ENCODE data around the gene FOXP1.

Gene FOXP1

DNA sequence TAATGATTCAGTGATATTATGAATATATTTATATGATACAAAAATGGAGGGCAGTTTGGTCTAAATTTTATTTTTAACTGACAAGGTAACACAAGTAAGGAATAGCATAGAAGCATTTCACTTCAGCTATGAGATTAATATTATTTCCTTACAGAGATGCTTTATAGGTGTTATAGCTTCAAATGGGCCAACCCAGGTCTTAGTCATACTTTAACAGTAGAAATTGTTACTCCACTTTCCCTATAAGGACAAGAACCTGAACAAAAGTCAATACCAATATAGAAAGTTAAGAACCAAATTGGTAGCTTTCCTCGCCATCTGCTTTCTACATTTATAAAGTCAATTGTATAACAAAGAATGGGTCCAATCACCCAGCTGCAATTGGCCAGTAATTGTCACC, 570.6 kb downstream of the FOXP1 start:
- FAIRE-seq: no peak

- FAIRE-seq: no peak
Observed at GRCh38 chr3:71011565-71012287, 571.8 kb downstream of the FOXP1 start.

GRCh38 chr3:71010726-71011455, 572.6 kb downstream of the FOXP1 start:
- FAIRE-seq: no peak

DNA sequence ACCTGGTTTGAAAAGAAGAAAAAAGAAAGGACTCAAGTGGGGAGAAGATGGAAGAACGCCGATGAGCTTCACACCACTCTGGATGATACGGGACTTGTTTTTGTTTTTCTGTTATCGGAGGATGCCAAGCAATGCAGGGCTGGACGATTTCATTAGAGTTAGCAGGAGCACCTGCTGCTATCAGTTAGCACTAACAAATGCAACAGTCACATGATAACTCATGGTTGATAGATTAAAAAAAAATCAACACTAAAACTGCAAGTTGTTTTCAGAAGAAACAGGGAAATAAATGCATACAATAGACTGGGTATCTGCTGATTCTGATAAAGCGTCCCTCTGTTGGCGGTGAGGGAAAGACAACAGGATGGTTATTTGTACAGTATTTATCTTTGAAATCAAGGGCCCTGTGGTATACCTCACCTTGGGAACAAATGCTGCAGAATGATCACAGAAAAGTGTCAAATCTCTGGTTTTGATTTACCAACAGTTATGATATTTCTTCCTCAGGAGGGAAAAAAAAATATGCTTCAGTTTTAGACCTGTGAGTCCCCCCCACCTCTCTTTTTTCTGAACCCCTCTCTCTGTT, 575.1 kb downstream of the FOXP1 start:
- FAIRE-seq: no peak

DNA sequence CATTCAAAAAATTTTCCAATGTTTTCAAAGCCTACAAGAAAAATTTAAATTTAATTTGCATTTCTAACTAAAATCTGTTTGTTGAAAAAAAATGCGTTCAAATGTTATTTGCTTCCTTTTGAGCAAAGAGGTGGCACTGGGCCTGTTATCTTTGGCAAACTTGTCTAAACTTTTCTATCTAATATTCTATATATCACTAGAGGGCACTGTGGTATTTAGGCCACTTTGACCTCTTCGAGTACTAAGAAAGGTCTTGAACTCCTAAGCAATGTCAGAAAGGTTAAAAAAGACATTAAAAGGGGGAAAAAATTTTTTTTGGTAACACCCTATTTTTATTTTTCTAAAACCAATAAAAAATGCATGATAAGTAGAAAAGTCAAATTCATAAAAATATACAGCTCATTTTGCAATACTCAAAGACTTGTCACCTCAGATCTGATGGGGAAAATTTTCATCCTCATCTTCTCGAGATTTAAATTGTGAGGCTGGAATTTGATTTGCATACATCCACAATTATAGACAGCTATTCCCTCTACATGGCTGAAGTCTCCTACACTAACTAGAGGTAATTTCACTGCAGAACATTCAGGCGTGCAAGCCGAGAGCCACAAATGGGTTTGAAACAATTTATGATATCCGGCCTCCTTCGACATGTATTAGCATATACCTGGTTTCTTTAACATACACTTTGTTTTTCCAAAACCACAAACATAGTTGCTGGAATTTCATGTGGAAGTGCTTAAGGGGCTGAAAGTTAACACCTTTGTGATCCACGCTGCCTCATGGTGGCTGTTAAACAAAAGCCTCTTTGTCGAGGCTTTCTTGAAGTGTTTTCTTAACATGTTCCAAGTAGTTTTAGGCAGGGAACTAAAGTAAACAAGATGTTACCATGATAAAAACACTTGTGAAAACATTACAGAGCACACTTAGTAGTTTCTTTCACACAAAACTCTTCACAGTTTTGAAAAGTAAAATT, 576.4 kb downstream of the FOXP1 start:
- FAIRE-seq: peak; percentile 91

- no peak for FAIRE-seq
Observed at GRCh38 chr3:71005702-71006321, 577.7 kb downstream of the FOXP1 start.

DNA sequence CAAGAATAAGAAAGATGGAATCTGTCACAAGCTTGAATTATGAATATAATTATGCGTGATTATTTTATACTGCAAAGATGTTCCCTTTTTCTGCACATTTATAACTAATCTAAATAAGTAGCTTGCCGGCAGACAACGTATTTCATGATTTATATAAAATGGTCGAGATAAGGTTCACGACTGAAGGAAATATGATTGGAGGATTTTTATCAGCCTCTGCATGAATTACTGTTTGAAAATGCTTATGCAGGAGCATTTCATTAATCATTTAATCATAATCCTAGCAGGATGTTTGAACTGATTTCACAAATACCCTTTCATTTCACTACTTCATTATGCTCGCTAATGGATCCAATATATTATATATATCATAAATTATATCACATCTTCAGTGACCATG, 580.0 kb downstream of the FOXP1 start:
- FAIRE-seq: no peak

DNA sequence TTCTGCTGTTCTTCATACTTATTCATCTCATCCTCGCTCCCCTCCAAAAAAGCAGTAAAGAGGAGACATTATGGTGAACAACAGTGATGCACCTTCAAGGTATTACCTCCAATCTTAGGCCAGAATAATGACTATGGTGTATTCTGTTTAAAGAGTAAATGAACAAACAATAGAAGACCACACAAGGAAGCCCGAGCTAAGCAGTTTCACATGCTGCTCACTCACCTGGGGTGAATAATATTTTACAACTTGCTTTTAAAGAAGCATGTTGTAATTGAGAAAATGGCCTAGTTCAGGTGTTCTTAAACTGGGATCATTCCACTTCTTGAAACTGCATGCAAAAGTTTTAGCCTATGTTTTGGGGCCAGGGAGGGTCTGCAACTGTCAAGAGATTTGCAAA, 581.2 kb downstream of the FOXP1 start:
- no peak for FAIRE-seq

- FAIRE-seq: no peak
Observed at GRCh38 chr3:71001303-71001830, 582.2 kb downstream of the FOXP1 start.

- no peak for FAIRE-seq
Observed at GRCh38 chr3:71000483-71000882, 583.0 kb downstream of the FOXP1 start.

GRCh38 chr3:70999730-71000129, 583.8 kb downstream of the FOXP1 start:
- no peak for FAIRE-seq

DNA sequence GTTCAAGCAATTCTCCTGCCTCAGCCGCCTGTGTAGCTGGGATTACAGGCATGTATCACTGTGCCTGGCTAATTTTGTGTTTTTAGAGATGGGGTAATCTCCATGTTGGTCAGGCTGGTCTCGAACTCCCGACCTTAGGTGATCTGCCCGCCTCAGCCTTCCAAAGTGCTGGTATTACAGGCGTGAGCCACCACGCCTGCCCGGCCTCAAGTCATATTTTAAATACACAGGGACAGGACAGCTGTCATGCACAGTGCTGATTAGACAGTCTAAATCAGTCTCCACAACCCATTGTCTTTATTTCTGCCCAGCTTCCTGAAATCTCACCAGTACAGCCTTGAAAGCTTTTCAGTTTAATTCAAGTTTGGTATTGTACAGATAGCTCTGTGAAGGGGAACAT, 587.4 kb downstream of the FOXP1 start:
- FAIRE-seq: no peak

GRCh38 chr3:70994644-70995043, 588.9 kb downstream of the FOXP1 start:
- FAIRE-seq: no peak

DNA sequence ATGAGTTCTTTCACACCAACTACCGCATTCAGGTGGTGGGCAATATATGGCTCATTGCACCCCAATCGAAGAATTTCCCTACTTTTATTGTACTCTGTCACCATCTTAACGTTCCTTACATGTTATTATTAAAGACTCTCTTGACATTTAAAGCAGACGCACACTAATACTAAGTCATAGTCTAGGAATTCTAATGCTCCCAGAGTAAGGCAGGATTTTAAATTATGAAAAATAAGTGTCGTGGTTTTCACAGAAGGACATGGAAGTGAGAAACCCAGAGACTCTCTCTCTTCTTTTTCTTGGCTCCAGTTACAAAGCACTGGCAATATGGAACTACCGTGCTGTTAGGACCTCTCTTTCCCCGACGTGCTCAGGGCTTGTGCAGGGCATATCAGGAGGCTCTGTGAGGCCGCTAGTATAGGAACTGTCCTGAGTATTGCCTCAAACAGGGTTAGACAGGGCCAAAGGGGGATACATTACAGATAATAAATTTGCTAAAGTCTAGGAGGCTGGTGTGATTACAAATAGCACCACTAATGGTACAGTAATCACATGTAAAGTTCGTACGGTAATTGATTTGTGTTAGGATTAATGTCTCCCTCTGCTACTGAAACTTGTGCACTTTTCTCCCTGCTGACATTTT, 590.8 kb downstream of the FOXP1 start:
- FAIRE-seq: no peak

- no peak for FAIRE-seq
Observed at GRCh38 chr3:70992131-70992530, 591.4 kb downstream of the FOXP1 start.

DNA sequence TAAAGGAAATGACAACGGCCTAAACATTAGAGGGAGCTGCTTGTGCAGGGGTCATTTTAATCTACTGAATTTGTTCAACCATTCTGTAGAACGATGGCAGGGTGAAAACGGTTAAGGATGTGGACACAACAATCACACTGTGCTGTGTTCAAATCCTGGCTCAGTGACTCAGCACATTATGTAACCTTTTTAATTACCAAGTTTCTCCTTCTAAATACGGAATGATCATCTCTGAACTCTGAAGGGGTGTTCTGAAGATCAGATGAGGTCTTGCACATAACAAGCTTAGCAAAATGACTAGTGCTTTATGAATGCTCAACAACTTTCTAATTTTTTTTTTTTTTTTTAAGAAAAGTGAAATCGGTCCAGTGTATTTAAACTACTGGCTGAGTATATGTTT, 592.8 kb downstream of the FOXP1 start:
- FAIRE-seq: no peak

- peak; percentile 18 for FAIRE-seq
Observed at GRCh38 chr3:70990185-70990584, 593.3 kb downstream of the FOXP1 start.

DNA sequence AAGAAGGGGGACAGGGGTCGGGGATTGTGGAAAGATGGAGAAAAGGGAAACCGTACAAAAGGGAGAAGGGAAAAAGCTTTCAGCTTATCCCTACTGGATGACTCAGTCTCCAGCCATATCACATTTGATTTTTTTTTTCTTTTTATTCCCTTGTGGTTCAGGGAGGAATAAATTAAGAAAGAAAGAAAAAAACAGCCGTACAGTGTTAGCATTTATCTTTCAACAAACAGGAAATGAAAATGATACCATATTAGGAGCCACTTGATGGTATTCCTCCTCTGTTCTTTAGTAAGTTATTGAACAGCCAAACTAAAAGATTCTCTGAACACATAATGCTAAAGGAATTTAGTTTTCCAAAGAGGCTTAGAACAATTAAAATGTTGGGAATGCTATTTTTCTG, 594.4 kb downstream of the FOXP1 start:
- FAIRE-seq: no peak

- no peak for FAIRE-seq
Observed at GRCh38 chr3:70988111-70988510, 595.4 kb downstream of the FOXP1 start.

DNA sequence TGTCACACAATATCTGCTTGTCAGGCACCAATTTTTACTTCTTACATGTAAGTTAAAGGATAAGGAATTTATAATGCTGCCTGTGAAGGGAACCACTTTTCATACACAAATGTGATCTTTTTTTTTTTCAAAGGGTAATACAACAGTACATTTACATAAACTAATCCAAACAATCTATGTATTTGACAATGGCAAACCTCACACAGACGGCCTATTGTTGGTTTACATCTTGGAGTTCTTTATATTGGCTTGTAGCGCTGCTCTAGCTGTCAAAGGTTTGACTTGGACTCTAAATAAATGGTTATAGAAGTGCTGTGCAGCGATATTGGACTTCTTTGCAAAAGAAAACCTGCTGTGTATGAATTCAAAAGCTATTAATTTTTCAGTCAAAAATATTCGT, 598.0 kb downstream of the FOXP1 start:
- FAIRE-seq: peak; percentile 41

DNA sequence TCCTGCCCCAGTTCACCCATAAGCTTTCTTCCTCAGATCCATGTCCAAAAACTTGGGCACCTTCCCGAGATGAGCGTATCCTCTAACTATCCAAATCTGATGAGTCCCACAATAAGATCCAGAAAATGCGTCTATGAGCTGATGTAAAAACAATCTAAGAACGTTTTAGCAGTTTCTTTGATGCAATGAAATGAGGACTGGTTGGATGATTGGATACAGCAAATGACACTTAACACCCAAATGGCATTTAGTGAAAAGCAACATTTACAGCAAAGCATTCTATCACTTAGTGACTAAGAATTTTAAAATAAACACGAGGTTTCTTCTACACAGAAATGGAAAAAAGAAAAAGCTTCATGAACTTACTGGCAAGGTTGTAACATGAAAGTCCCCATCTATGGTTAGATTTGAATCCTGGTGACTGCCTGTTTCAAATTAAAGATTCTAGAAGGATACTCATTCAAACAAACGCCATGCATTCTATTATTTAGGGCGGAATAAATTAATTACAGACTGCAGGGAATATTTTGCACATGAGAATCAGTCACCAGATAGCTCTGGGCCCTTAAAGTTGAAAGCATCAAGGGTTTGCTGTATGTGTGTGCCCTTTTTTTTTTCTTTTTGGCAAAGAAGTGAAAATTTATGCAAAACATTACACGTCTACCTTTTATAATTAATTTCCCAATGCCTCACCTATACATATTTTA, 598.6 kb downstream of the FOXP1 start:
- FAIRE-seq: no peak

Measured in endometrium (tissue), 2 donors.